ENCODE data around the gene SPOCK1. TPM values are rescaled to one million over a fixed set of nuclear protein-coding genes. Genes with fewer than 3 reads are reported as not detected.
A peak's percentile ranks its signal among the peaks of the same experiment; 100 is the strongest.

Gene SPOCK1
- total RNA-seq, 1 experiment from 2014 or later, result not detected

DNA sequence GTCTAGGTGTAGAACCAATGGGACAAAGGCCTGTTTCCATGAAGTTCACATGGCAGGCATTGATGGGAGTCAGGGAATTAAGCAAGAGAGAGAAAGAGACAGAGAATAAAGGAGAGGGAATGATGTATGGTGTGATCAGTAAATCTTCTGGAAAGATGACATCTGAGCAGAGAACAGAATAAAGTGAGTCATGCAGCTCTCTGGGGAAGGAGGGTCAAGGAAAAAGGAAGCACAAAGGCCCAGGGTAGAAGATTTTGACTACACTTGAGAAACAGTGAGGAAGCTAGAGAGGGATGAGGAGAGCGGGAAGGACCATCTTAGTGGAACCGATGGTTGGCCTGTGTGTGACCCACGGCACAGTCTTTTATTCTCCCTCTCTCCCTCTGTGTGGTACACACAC lies 425.9 kb downstream of the SPOCK1 start:
- no peak for DNase-seq (ENCODE audit: low spot score)

DNA sequence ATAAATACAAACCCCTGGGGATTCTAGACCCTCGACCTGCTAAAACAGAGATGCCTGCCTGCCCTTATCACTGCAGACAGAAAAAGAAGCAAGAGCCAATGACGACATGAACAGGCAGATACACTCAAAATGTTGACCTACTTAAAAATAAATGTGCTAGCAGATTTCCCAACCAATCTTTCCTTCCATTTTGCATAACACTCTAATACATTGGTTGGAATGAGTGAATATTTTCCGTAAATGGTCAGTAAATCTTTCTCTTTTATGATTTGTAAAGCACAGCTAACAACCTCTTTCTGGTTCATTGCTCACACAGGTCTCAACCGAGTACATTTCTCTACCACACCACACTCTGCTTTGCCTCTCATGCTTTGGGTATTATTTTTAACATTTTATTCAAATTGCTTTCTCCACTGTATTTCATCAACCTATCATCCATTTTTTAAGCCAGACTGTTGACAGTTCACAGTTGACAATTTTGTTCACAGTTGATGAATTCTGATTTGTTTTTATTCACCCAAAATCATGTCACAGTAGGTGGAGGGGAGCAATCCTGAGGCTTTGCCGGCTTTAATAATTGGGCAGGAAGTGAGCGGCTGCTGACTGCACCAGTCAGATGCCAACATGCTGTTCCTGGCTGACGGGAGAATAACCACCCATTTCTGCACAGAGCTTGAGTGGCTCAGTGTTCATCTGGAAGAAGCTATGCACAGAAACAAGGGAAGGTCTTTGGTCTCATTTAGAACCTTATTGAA lies 426.6 kb downstream of the SPOCK1 start:
- no peak for DNase-seq (ENCODE audit: low spot score)

DNA sequence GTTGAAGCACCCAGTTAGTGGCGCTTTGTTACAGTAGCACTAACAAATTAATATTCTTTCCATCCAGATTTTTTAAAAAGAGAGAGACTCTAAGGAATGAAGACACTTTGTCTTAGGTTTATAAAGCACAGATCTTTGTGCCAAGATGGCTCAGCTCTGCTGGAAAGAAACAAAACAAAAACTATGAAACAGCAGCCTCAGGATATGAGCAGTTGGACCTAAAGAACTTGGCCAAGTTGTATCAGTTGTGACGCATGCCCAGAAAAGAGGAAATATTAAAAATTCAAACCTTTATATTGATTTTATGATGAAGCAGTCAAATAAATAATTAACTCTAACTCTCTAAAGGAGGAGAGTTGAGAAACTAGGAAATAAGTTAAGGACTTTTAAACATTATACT lies 427.2 kb downstream of the SPOCK1 start:
- no peak for DNase-seq (ENCODE audit: low spot score)

DNA sequence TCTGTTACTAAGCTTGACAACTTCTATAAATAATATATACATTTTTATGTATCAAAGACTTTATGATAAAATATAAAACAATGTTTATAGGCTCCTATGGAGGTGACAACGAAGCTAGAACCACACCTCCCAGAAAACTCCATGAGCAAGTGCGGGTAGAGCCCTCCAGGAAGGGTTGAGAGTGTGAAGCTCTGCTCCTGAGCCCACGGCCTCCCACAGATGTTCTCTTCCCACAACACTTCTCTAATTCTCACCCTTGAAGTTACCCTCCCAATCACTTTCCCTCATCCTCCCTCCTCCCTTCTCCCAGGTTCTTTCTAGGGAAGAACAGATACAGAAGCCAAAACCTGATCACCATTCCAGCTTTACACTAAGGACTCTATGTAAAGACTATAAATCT lies 427.6 kb downstream of the SPOCK1 start:
- DNase-seq (ENCODE audit: low spot score), result no peak

DNA sequence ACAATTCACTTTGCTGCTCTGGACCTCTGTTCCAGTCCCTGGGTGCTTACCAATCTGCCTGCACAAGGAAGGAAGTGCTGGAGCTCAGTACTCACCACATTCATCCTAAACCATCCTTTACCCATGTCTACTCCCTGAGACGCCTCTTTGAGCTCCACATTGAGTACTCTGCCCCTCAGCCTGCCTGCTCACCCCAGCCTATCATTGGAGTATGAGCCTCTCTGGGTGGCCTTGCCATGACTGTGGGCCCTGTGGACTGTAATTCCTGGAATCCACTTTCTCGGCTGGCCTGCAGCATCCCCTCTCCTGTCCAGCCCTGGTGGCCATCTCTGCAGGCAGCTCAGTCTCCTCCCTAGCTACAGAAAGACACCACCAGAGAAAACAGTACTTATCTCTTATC lies 428.6 kb downstream of the SPOCK1 start:
- DNase-seq (ENCODE audit: low spot score), result no peak

DNA sequence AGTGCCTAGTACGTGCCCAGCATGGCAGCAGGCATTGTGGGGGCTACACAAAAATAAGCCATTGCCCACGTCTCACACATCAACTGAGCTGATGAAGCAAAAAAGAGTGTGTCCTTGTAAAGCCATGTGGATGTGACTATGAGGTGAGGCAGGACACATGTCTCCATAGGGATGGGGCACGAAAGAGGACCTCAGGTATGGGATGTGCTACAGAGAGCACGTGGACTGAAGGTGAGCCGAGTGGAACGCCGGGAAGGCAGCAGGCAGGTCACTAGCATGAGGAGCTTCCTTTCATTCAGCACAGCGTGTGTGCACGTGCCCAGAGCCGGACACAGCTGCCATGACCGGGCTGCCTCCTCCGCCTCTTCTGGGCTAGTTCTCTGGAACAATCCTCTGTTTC lies 429.8 kb downstream of the SPOCK1 start:
- no peak for DNase-seq (ENCODE audit: low spot score)

DNA sequence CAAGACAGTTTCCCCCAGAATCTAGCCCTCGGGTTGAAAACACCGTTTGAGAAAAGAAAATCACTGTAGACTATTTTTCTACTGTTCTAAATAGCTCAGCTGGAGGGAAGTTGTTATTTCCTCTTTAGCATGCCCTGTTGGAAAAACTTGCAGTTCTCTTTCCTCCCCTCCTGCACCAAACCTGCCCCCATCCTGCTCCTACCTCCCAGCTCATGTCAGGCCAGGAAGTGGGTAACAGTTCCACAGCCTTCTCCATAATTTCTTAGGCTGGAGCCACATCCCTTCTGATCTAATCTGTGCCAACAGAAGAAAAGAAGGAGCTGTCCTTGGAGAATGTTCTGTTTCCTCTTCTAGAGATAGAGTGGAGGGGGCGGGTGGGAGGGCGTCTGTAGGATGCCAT lies 437.7 kb downstream of the SPOCK1 start:
- DNase-seq (ENCODE audit: low spot score), result no peak

DNA sequence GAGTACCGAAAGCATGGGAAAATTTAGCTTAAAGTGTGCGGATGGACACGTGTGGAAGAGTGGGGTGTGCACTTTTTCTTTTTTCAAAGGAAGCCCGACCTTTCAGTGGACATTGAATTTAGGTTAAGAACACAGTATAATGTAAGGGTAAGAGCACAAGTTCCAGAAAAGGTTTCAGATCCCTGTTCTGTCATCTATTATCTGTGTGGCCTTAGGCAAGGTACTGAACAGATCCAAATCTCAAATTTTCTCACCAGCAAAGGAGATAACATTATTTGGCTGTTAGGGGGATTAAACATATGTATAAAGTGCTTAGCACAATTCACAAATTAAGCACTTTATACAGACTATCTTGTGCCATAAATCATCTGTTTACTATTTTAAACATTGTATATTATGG lies 441.0 kb downstream of the SPOCK1 start:
- DNase-seq (ENCODE audit: low spot score), result no peak

DNA sequence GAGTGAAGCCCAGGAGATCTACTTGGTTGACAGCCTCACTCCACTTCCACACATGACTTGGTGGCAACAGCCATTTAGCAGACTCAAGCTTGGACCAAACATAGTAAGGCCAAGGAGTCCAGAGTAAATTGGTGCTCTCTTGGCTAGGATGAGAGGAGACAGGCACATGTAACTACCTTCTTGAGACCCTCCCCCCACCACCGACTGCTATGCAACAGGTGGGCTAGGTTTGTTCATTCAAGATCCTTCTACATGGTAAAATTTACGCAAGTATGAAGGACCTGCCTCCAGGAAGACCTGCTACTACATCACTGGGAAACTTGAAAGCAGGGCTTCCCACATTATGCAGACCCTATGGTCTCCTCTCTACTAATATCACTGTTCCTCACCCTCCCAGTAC lies 442.4 kb downstream of the SPOCK1 start:
- DNase-seq (ENCODE audit: low spot score), result no peak

DNA sequence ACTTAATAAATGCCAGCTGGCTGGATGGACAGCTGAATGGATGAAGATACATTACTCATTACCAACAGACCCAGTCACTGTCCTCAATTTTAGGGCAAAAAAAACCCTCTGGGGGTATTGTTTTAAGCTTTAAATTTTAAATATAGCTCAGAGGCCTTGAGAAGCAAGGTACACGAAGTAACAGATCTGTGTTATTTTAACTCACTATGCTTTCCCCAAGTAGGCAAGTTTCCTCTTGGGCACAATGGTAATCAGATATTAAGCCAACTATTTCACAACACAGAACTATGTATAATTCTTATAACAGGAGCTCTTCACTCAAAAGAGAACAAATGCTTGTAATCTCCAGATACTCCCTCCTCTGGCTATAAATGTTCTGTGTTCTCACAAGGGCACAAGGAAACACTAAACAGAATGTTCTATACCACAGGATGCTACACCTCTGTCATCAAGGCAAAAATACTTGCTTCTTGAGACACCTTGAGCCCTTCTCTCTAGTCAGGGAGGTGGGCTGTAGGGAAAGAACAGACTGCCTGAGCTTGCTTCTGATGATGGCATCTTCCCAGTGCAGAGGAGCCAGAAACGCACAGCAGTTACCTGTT lies 443.8 kb downstream of the SPOCK1 start:
- DNase-seq (ENCODE audit: low spot score), result no peak

DNA sequence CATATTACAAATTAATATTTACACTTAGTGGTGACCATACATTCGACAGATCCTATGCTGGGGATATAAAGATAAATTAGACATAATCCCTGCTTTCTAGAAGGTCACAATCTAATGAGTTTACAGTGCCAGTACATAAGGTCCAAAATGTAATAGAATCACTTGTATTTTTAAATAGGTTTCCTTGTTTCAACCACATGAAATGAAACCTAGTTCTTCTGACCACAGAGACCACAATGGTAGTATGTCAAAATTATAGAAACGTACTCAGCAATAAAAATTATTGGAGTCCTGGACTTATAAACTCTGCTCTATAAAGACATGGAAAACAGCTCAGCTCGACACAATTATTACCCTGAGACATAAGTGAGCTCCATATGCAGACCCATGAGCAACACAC lies 444.3 kb downstream of the SPOCK1 start:
- no peak for DNase-seq (ENCODE audit: low spot score)

DNA sequence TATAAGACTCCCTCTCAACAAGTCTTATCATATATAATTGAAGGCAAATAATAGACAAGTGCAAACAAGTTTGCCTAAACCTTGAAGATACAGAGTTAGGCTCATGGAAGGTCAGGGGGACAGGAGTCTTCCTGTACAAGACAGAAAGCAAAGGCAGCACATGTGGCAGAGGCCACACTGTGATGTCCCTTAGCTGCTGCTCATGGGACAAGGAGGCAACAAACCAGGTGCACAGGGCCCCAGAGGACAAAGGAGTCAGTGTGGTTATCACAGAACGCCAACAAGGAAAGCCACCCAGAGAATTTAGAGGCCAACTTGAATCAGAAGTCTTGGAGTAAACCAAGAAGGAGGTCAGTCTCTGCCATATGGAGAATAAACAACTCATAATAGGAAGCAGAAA lies 444.8 kb downstream of the SPOCK1 start:
- DNase-seq (ENCODE audit: low spot score), result no peak

DNA sequence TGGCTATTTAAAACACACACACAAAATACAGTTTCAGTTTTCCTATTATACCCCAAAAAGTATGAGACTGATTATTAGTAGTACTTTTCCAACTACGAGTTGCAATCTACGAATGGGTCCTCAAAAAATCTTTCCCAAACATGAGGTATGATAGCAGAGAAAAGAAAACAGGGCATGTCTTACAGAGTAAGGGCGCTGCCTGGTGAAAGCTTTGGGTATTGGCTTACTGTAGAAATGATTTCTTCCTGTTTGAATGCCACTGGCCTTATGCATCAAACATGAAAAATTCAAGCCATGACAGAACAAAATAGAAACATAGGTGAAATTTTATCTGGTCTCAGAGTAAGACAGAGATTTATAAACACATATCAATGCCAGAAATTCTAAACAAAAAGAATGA lies 448.0 kb downstream of the SPOCK1 start:
- DNase-seq (ENCODE audit: low spot score), result peak; percentile 21

DNA sequence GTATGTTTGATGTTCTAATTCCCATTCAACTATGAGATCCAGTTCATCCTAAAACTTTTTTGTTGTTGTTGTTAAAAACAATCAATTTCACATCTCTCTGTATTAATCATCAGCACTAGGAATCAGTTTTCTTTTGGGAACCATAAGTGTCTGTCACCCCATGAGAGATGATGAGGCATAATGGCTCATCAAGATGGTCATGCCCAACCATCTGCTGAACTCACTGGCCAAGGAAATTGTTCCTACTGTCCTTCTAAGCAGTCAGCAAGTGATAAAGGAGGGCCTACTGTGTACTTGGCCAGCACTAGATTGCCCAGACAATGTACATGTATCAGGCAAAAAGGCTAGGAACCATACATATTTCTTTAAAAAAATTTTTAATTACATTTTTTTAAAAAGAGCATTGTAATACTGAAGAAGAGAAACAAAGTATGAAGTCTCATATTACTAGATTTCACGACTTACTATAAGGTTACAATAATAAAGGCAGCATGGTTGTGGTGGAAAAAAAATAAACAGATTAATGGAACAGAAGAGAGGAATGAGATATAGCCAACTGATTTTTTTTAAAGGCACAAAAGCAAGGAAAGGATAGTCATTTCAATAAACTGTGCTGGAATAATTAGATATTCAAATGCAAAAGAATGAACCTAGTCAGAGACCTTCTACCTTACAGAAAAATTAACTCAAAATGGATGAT lies 458.3 kb downstream of the SPOCK1 start:
- no peak for DNase-seq (ENCODE audit: low spot score)

DNA sequence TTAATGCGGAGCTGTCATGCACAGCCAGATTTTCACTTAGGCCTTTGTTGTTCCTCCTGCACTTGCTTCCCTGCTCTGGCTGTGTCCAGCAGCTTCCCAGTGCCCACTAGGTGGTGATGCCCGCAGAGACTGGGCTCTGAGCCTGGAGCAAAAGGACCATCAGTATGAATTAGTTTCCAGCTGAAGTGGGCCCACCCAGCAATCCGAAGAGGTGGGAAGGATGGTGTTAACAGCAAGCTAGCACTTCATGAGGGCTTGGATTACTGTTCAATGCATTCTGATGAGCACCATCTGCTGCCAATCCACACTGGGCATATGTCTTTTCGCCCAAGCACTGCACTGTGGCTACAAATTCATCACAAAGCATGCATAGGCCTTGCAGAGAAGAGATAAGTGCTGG lies 459.1 kb downstream of the SPOCK1 start:
- DNase-seq (ENCODE audit: low spot score), result no peak

DNA sequence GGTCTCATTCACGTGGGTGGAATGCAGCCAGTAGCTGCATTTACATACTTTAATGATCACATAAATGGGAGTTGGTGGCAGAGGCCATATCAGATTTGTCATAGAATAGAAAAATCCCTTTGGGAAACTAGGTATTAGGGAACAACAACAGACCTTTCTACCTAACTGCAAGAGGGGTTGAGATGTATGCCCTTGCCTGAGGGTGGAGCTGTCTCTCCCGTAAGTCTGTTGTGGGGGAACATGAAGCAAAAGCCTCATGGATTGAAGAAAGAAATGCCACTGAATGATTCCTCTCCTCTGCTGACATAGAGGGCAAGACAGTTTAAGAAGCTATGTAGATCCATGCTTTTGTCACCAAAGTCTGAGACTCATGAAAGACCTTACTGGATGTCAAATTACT lies 461.3 kb downstream of the SPOCK1 start:
- DNase-seq (ENCODE audit: low spot score), result no peak

DNA sequence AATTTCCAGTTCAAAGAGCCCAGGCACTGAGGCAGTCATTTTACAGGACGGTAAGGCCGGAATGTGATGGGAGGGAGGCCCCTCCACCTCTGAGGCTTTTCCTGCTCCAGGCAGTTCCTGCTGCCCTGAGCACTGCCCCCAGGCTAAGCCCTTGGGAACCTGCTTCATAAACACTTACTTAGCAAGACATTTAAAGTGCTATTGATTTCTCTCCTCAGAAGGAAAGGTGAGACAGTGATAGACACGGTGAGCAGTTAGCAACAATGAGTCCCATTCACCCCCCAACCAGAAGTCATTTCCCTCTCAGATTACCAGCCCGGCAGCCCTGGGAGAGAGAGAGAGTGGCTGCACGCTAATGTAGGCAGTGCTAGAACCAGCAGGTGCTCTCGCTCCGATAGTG lies 462.5 kb downstream of the SPOCK1 start:
- no peak for DNase-seq (ENCODE audit: low spot score)

DNA sequence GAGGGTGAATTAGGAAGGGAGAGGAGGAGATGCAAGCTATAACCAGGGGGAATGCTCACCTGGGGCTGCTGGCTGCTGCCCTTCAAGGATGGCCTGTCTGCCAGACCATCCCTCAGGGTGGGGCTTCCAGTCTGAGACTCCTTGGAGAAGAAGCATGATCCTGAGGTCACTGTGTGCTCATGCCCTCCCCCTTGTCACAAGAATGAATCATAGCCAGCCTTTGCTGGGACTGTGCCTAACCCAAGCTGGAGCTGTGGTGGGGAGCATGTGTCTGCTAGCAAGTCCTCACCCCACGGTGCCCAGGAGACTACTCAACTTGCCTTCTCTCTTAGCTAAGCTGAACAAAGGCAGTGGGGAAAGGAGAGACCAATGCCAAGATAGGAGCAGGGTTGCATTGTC lies 463.6 kb downstream of the SPOCK1 start:
- no peak for DNase-seq (ENCODE audit: low spot score)

DNA sequence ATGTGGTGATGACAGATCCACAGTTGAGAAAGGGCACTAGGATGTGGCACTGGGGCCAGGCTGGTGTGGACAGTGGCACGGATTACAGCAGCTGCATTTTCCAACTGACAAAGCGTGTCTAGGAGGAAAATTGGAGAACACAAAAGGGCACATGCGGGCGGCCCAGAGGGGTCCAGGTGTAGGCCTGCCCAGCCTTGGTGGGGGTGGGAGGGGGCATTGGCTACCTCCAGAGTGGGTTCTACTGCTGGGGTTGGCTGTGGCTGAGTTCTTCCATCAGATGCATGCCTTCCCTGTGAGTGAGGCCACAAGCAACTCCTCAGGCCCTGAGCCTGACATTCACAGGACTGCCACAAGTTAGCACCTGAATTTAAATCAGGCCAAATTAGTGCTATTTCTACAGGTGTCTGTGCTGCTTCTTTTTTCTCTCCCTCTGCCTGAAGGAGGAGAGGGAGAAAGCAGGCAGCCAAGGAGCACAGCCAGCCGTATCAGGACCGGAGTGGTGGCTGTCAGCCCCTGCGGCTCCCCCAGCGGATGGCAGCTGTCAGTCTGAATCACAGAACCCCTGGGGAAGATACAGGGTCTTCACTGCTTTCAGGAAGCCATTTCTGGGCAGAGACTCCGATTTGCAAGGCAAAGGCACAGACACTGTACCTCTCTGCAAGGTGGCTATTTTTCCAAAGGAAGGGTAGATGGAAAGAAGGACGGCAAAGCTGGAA lies 464.2 kb downstream of the SPOCK1 start:
- no peak for DNase-seq (ENCODE audit: low spot score)

DNA sequence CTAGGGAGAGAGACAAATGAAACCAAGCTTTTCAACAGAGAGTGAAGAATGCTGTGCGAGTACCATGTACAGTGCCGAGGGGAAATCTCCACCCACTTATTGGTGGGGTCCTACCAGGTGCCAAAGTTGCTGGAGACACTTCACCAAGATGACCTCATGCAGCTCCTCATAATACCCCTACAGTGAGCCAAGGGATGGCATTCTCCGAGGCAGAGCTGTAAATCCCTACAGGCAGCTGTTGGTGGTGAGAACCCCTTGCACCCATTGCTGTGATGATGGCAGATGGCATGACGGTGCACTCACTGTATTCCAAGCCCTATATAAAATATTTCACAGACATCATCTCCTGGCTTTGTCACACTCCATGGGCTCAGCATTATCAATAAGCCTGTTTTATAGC lies 464.9 kb downstream of the SPOCK1 start:
- DNase-seq (ENCODE audit: low spot score), result no peak

DNA sequence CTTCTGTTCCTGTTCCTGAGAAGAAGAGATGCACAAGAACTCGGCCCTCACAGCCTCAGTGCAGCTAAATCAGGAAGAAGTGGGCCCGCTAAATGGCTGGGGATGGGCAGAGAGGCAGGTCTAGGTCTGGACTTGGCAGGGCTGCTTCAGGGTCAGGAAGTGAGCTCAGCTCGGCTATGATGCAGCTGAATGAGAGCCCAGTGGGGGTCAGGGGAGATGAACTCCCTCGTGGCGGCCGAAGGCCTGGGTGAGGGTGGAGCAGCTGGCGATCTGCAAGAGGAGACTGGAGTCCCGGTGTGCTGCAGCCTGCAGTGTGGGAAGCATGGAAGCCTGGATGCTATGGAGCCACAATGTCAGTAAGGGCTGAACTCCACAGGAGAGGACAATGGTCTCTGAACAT lies 466.2 kb downstream of the SPOCK1 start:
- DNase-seq (ENCODE audit: low spot score), result no peak

DNA sequence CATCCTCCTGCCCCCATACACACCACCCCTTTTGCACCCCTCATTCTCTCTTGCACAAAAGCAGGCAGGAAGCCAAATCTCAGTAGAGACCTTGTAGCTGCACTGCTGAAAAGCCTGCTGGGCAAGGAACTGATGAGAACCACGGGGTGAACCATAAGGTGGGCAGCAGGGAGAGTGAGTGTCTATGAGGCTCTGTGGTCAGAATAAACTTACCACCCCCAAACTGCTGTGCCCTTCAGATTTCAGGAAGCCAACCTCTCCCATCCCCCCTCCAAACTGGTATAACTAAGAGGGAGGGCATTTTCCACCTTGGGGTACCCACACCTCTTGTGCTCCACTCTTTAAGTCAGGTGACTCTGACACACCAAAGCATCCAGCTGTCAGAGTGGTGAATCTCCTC lies 471.4 kb downstream of the SPOCK1 start:
- DNase-seq (ENCODE audit: low spot score), result no peak
